HG02938 (cell line): ENCODE results near the gene SLC6A11.

Experiments used
- ATAC-seq: cut with Tn5 transposase; IDR thresholded peaks from one replicate; pipeline ENCODE4 v1.9.1; 2021; ENCODE audit warnings: mild to moderate bottlenecking, moderate library complexity; ENCODE audit not compliant: unreplicated experiment

Gene SLC6A11

DNA sequence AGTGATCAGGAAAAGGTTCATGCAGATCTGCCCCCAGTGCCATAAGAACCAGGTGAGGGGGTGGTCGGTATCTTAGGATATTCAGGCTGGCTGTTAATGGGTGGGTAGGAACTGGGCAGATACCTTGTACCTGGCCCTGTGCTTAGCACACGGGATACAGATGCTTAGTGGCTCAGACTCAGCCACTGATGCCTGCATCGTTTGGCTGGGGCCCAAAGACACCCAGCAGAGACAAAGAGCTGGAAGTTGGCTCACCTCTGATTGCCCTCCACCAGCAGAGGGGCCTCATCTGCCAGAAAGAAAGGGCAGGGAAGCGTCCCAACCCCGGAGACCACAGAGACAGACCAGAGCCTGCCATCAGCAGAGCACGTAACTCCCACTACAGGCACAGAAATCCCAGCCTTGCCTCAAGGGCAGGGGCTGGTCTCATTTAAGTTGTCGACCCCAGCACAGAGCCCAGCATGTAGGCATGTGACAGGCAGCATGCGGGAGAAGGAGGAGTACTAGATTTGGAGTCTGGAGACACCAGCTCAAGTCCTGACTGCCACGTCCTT is 112.5 kb downstream of the SLC6A11 start:
- no peak for ATAC-seq

GRCh38 chr3:10928961-10929471 is 113.0 kb downstream of the SLC6A11 start:
- ATAC-seq: no peak

GRCh38 chr3:10929978-10930665 is 114.1 kb downstream of the SLC6A11 start:
- no peak for ATAC-seq

DNA sequence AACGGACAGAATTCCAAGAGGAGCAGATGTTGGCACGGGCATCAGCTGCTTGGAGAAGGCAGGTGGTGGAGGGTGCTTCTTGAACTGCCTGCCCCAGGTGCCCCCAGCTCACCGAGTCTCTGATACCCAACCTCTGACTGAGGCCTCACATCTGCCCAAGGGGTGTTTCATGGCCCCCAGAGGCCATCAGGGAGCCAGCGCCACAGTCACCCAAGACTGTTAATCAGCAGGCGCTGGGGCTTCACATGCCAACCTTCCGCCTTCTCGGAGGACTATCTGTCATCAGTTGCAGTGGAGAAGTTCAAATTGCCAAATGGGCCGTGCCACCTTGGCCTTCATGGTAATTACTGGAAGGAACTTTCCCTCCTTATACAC is 114.6 kb downstream of the SLC6A11 start:
- ATAC-seq: no peak

GRCh38 chr3:10932596-10932995 is 116.6 kb downstream of the SLC6A11 start:
- ATAC-seq: no peak

DNA sequence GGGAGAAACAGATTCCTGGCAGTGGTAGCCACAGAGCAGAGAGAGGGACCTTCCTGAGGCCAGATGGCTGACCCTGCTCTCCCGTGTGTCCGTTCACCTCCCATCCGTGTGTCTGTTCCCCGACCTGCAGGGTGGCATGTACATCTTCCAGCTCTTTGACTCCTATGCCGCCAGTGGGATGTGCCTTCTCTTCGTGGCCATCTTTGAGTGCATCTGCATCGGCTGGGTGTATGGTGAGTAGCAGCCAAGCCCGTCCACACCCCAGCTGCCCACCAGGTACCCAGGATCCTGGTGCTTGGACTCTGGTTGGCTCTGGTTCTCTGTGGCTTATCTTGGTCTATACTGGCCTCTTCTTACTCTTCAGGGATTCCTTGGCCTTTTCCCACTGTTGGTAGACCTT is 117.0 kb downstream of the SLC6A11 start:
- no peak for ATAC-seq

DNA sequence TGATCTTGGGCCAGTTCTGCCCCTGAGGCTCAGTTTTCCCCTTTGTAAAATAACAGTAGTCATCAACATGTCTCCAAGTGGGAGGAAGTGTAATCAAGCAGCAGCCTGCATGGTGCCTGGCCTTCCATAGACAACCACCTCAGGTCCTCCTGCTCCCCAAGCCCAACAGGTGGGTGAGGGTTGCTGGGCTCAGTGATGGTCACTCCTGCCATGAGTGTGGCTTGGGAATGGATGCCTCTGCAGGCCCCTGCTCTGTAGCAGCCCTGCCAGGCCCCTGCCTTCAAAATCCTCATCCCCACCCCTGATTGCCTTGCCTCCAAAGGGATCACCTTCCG is 117.4 kb downstream of the SLC6A11 start:
- no peak for ATAC-seq

- ATAC-seq: no peak
Measured at GRCh38 chr3:10933805-10934481, 117.9 kb downstream of the SLC6A11 start.

GRCh38 chr3:10935028-10935427 is 119.0 kb downstream of the SLC6A11 start:
- ATAC-seq: no peak

DNA sequence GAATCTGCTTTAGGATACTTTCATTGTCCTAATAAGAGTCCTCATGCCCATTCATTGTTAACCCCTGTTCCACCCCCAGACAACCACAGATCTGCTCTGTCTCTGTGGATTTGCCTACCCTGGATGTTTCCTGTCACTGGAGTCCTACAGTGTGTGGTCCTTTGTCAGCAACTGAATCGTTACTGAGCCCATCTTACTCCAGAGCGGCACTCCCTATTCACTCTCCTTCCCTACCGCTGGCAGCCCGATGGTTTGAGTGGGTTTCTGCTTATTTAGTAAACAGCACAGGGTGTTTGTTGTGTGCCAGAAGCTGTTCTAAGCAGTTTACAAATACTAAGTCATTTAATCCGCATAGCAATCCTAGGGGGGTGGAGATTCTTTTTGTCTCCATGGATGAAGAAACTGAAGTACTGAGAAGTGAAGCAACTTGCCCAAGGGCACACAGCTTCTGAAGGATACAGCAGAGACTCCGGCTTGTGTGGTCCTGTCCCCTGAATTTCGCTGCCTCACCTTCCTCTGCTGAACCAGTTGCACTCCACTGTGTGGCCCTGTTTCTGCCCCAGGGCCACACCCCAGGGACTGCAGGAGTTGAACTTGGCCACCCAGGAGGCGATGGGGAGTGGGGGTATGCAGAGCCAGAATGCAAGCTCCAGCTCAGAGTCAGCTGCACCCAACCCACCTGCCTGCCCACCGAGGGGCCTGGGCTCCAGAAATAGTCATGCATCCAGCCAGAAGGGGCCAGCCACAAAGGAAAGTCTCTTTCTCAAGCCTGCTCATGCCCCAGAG is 120.0 kb downstream of the SLC6A11 start:
- no peak for ATAC-seq

GRCh38 chr3:10936686-10937085 is 120.7 kb downstream of the SLC6A11 start:
- no peak for ATAC-seq

GRCh38 chr3:10937141-10937825 is 121.3 kb downstream of the SLC6A11 start:
- no peak for ATAC-seq

- ATAC-seq: no peak
Measured at GRCh38 chr3:10939556-10939955, 123.5 kb downstream of the SLC6A11 start.

DNA sequence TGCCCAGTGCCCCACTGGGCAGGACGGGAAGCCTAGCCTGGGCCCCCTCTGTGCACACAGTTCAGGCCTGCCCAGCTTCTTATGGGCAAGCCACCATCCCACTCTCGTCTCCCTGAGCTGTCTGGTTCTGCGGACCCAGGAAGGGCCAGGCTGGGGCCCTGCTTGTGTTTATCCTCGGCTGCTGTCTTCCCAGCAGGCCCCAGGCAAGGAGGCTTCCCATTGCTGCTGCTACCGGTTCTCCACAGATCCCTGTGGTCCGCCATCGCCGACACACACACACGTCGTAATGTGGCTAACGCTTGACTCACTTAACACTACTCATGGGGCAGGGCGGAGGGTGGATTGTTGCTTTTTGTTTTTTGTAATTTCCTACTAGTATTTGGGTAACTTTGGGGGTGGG is 124.1 kb downstream of the SLC6A11 start:
- no peak for ATAC-seq

GRCh38 chr3:10941972-10942371 is 125.9 kb downstream of the SLC6A11 start:
- ATAC-seq: no peak

- ATAC-seq: no peak
Measured at GRCh38 chr3:10942690-10943205, 126.7 kb downstream of the SLC6A11 start.

DNA sequence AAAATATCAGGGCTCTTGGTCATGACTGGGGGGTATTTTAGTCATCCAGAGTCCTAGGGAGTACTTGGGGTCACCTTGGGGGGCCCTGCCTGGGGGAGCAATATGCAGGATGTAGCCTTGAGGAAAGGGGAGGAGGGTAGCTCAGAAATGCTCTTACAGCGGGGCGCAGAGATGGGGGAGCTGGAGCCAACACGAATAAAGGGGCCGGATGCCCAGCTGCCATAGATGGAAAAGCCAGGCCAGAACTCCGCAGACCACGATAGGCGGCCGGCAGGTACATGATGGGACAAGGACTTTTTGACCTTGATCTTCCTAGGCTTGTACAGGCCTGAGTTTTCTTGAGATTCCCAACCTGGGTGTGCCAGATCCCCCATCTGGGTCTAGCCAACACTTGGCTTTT is 128.8 kb downstream of the SLC6A11 start:
- no peak for ATAC-seq

GRCh38 chr3:10945683-10946287 is 129.8 kb downstream of the SLC6A11 start:
- ATAC-seq: no peak

DNA sequence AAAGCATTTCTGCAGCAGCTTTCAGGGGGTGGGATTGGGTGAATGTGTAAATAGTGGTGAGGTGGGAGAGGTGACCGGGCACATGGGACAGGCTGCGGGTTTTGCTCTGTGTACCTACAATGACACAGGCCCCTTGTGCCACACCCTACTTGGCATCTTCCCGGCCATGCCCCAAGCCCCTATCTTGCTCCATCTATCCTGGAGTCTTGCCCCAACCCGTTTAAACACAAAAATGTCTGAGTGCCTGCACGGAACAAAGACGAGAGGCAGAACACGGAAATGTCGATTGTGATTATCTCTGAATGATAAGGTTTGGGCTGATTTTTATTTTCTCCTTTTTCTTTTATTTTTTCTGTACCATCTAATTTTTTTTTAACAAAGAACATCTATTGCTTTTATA is 130.5 kb downstream of the SLC6A11 start:
- ATAC-seq: no peak

DNA sequence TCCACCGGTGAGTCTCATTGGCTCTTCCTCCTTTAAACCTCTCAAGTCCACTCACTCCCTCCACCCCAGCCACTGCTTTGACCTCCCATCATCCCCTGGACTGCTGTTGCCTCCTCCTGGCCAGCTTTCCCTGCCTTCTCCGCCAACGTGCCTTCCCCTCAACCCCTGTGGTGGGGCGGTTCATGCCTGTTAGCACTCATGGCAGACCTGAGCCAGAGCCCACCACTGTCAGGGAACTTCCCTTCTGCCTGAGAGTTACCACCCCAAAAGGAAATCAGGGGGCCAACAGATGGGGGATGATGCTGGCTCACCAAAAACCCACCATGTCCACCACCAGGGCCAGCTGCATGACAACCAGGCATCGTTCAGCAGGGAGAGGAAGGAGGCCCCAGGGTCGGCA is 132.3 kb downstream of the SLC6A11 start:
- ATAC-seq: no peak
